ENCODE results near the gene ZSCAN22.

The ZSCAN22 gene

GRCh38 chr19:58304255-58304654, 22.5 kb upstream of the ZSCAN22 start:
- peaks cover 4 to 5% of the 10 kb centered on the region in 2 donors for H3K4me1 ChIP-seq (ENCODE audit: control insufficient read depth in 2 of 2, insufficient read depth in 1 of 2, low read depth in 1 of 2, low read length in 2 of 2)
- no peak overlapping the region for H3K27ac ChIP-seq (replicated peaks; ENCODE audit: low read length)
- no peak overlapping the region for H3K4me2 ChIP-seq (ENCODE audit: insufficient read depth, low read length, poor library complexity, severe bottlenecking)
- H2BK12ac ChIP-seq (ENCODE audit: low read length): no peak overlapping the region
- no peak overlapping the region for H3K23ac ChIP-seq (ENCODE audit: low read depth, low read length, poor library complexity)
- H3K4me3 ChIP-seq (ENCODE audit: low read length in 2 of 2): no peak overlapping the region
- H2AK5ac ChIP-seq (ENCODE audit: low read depth, low read length): no peak overlapping the region
- no CpG with 5 or more reads among the region's 7 CpGs for WGBS, 2 donors (ENCODE audit: extremely low coverage in 2 of 2, insufficient read length in 2 of 2, insufficient replicate concordance in 1 of 2)
- H3K9ac ChIP-seq (ENCODE audit: low read depth, low read length, poor library complexity): no peak overlapping the region
- no peaks in the 10 kb centered on the region for H3K27me3 ChIP-seq (ENCODE audit: control insufficient read depth in 3 of 3, insufficient read depth in 3 of 3, low read depth in 1 of 3, low read length in 3 of 3)
- H4K91ac ChIP-seq (ENCODE audit: low read depth, low read length, poor library complexity): no peak overlapping the region
- no peak overlapping the region for H2BK15ac ChIP-seq (ENCODE audit: low read length)
- no peak overlapping the region for H3K4ac ChIP-seq (ENCODE audit: low read length)
- DNase-seq (ENCODE audit: low spot score): no peak
- no peak overlapping the region for H2AFZ ChIP-seq (ENCODE audit: low read length)
- peaks cover 8% of the 10 kb centered on the region for H3K79me1 ChIP-seq (ENCODE audit: low read depth, low read length)
- H3K18ac ChIP-seq (ENCODE audit: low read length): no peak overlapping the region
- no peak overlapping the region for H2BK120ac ChIP-seq (ENCODE audit: low read depth, low read length)
- peaks cover 0 to 52% of the 10 kb centered on the region in 2 donors for H3K9me3 ChIP-seq (replicated peaks in 1 of 2; ENCODE audit: control insufficient read depth in 2 of 2, insufficient read depth in 1 of 2, low read depth in 1 of 2, low read length in 2 of 2)
- no peak overlapping the region for H4K8ac ChIP-seq (ENCODE audit: low read depth, low read length)
- H2BK5ac ChIP-seq (ENCODE audit: low read length): no peak overlapping the region
- H3K14ac ChIP-seq (ENCODE audit: low read length): no peak overlapping the region
- H3K36me3 ChIP-seq (replicated peaks in 1 of 2; ENCODE audit: control insufficient read depth in 2 of 2, insufficient read depth in 2 of 2, low read length in 2 of 2): peaks cover 30 to 79% of the 10 kb centered on the region in 2 donors

- DNase-seq (ENCODE audit: low spot score): no peak
- Histone ChIP-seq H2AK5ac (ENCODE audit: low read depth, low read length) (no peak overlapping the region), H3K18ac (ENCODE audit: low read length) (no peak overlapping the region), H3K79me1 (ENCODE audit: low read depth, low read length) (peaks cover 8% of the 10 kb centered on the region), H2BK120ac (ENCODE audit: low read depth, low read length) (no peak overlapping the region), H4K91ac (ENCODE audit: low read depth, low read length, poor library complexity) (no peak overlapping the region), H2AFZ (ENCODE audit: low read length) (peak overlapping the region; percentile 93), H2BK12ac (ENCODE audit: low read length) (no peak overlapping the region), H4K8ac (ENCODE audit: low read depth, low read length) (no peak overlapping the region), H3K4ac (ENCODE audit: low read length) (no peak overlapping the region), H3K36me3 (replicated peaks in 1 of 2; ENCODE audit: control insufficient read depth in 2 of 2, insufficient read depth in 2 of 2, low read length in 2 of 2) (peaks cover 28 to 81% of the 10 kb centered on the region in 2 donors), H3K27ac (replicated peaks; ENCODE audit: low read length) (no peak overlapping the region), H3K4me3 (ENCODE audit: low read length in 2 of 2) (peak overlapping the region; percentile 60 to 92), H3K9me3 (replicated peaks in 1 of 2; ENCODE audit: control insufficient read depth in 2 of 2, insufficient read depth in 1 of 2, low read depth in 1 of 2, low read length in 2 of 2) (peaks cover 0 to 53% of the 10 kb centered on the region in 2 donors), H3K27me3 (ENCODE audit: control insufficient read depth in 3 of 3, insufficient read depth in 3 of 3, low read depth in 1 of 3, low read length in 3 of 3) (no peaks in the 10 kb centered on the region), H3K9ac (ENCODE audit: low read depth, low read length, poor library complexity) (no peak overlapping the region), H2BK5ac (ENCODE audit: low read length) (no peak overlapping the region), H3K23ac (ENCODE audit: low read depth, low read length, poor library complexity) (no peak overlapping the region), H2BK15ac (ENCODE audit: low read length) (no peak overlapping the region), H3K4me2 (ENCODE audit: insufficient read depth, low read length, poor library complexity, severe bottlenecking) (peak overlapping the region; percentile 61), H3K14ac (ENCODE audit: low read length) (no peak overlapping the region), H3K4me1 (ENCODE audit: control insufficient read depth in 2 of 2, insufficient read depth in 1 of 2, low read depth in 1 of 2, low read length in 2 of 2) (peaks cover 4 to 5% of the 10 kb centered on the region in 2 donors)
- no CpG with 5 or more reads among the region's 7 CpGs for WGBS, 2 donors (ENCODE audit: extremely low coverage in 2 of 2, insufficient read length in 2 of 2, insufficient replicate concordance in 1 of 2)
Observed at GRCh38 chr19:58304748-58305064, 22.1 kb upstream of the ZSCAN22 start.

- Histone ChIP-seq H3K9ac (ENCODE audit: low read depth, low read length, poor library complexity) (peak within 1 kb of the TSS; percentile 97), H2BK5ac (ENCODE audit: low read length) (peak within 1 kb of the TSS; percentile 30), H2AFZ (ENCODE audit: low read length) (peak within 1 kb of the TSS; percentile 93), H2BK15ac (ENCODE audit: low read length) (no peak within 1 kb of the TSS), H3K27ac (replicated peaks; ENCODE audit: low read length) (no peak within 1 kb of the TSS), H3K4me1 (ENCODE audit: control insufficient read depth in 2 of 2, insufficient read depth in 1 of 2, low read depth in 1 of 2, low read length in 2 of 2) (peaks cover 4 to 5% of the 10 kb centered on the region in 2 donors), H3K14ac (ENCODE audit: low read length) (peak within 1 kb of the TSS; percentile 40), H3K27me3 (ENCODE audit: control insufficient read depth in 3 of 3, insufficient read depth in 3 of 3, low read depth in 1 of 3, low read length in 3 of 3) (no peaks in the 10 kb centered on the region), H2BK120ac (ENCODE audit: low read depth, low read length) (no peak within 1 kb of the TSS), H3K4me3 (ENCODE audit: low read length in 2 of 2) (peak within 1 kb of the TSS; percentile 92), H3K23ac (ENCODE audit: low read depth, low read length, poor library complexity) (peak within 1 kb of the TSS; percentile 70), H3K36me3 (replicated peaks in 1 of 2; ENCODE audit: control insufficient read depth in 2 of 2, insufficient read depth in 2 of 2, low read length in 2 of 2) (peaks cover 22 to 80% of the 10 kb centered on the region in 2 donors), H3K9me3 (replicated peaks in 1 of 2; ENCODE audit: control insufficient read depth in 2 of 2, insufficient read depth in 1 of 2, low read depth in 1 of 2, low read length in 2 of 2) (peaks cover 0 to 47% of the 10 kb centered on the region in 2 donors), H4K91ac (ENCODE audit: low read depth, low read length, poor library complexity) (no peak within 1 kb of the TSS), H2AK5ac (ENCODE audit: low read depth, low read length) (no peak within 1 kb of the TSS), H3K4me2 (ENCODE audit: insufficient read depth, low read length, poor library complexity, severe bottlenecking) (peak within 1 kb of the TSS; percentile 75), H3K4ac (ENCODE audit: low read length) (no peak within 1 kb of the TSS), H2BK12ac (ENCODE audit: low read length) (no peak within 1 kb of the TSS), H3K79me1 (ENCODE audit: low read depth, low read length) (peaks cover 8% of the 10 kb centered on the region), H3K18ac (ENCODE audit: low read length) (peak within 1 kb of the TSS; percentile 83), H4K8ac (ENCODE audit: low read depth, low read length) (no peak within 1 kb of the TSS)
- no CpG with 5 or more reads among the region's 55 CpGs for WGBS, 2 donors (ENCODE audit: extremely low coverage in 2 of 2, insufficient read length in 2 of 2, insufficient replicate concordance in 1 of 2)
- DNase-seq (ENCODE audit: low spot score): peak; percentile 90
Observed at GRCh38 chr19:58305065-58305931, 21.5 kb upstream of the ZSCAN22 start, which contains the start of gene ERVK3-1. TSS of gene ERVK3-1 (plus strand) at chr19:58305377. CDS start at chr19:58312169, 6,792 bp downstream.

GRCh38 chr19:58305932-58306323, 20.9 kb upstream of the ZSCAN22 start:
- Histone ChIP-seq H4K8ac (ENCODE audit: low read depth, low read length) (no peak overlapping the region), H3K4me2 (ENCODE audit: insufficient read depth, low read length, poor library complexity, severe bottlenecking) (peak overlapping the region; percentile 75), H2BK15ac (ENCODE audit: low read length) (no peak overlapping the region), H3K27ac (replicated peaks; ENCODE audit: low read length) (no peak overlapping the region), H3K23ac (ENCODE audit: low read depth, low read length, poor library complexity) (no peak overlapping the region), H3K9me3 (replicated peaks in 1 of 2; ENCODE audit: control insufficient read depth in 2 of 2, insufficient read depth in 1 of 2, low read depth in 1 of 2, low read length in 2 of 2) (peaks cover 0 to 41% of the 10 kb centered on the region in 2 donors), H3K14ac (ENCODE audit: low read length) (no peak overlapping the region), H3K4me1 (ENCODE audit: control insufficient read depth in 2 of 2, insufficient read depth in 1 of 2, low read depth in 1 of 2, low read length in 2 of 2) (peaks cover 4 to 5% of the 10 kb centered on the region in 2 donors), H3K27me3 (ENCODE audit: control insufficient read depth in 3 of 3, insufficient read depth in 3 of 3, low read depth in 1 of 3, low read length in 3 of 3) (no peaks in the 10 kb centered on the region), H3K79me1 (ENCODE audit: low read depth, low read length) (peaks cover 6% of the 10 kb centered on the region), H2AFZ (ENCODE audit: low read length) (peak overlapping the region; percentile 93), H2AK5ac (ENCODE audit: low read depth, low read length) (no peak overlapping the region), H3K9ac (ENCODE audit: low read depth, low read length, poor library complexity) (no peak overlapping the region), H2BK5ac (ENCODE audit: low read length) (no peak overlapping the region), H3K4me3 (ENCODE audit: low read length in 2 of 2) (peak overlapping the region; percentile 92), H2BK120ac (ENCODE audit: low read depth, low read length) (no peak overlapping the region), H3K18ac (ENCODE audit: low read length) (no peak overlapping the region), H4K91ac (ENCODE audit: low read depth, low read length, poor library complexity) (no peak overlapping the region), H3K36me3 (replicated peaks in 1 of 2; ENCODE audit: control insufficient read depth in 2 of 2, insufficient read depth in 2 of 2, low read length in 2 of 2) (peaks cover 16 to 74% of the 10 kb centered on the region in 2 donors), H3K4ac (ENCODE audit: low read length) (no peak overlapping the region), H2BK12ac (ENCODE audit: low read length) (no peak overlapping the region)
- no peak for DNase-seq (ENCODE audit: low spot score)
- WGBS, 2 donors (ENCODE audit: extremely low coverage in 2 of 2, insufficient read length in 2 of 2, insufficient replicate concordance in 1 of 2): no CpG with 5 or more reads among the region's 12 CpGs

Data from neuronal stem cell (in vitro differentiated cells).